Vagina (tissue), 2 donors: Measurements from ENCODE around the gene EIF2B4.

ENCODE experiments used
- POLR2A ChIP-seq, 2 donors: fragments of 450-650 bp; IDR thresholded peaks; one replicate each; pipeline ENCODE4 v1.6.1; 2017; ENCODE audit warnings: antibody characterized with exemption in 2 of 2, mild to moderate bottlenecking in 2 of 2, moderate library complexity in 2 of 2
- TF ChIP-seq, protein P1 (sequence below), 3 experiments: fragments of 450-650 bp in 2 of 3; fragments of 200-600 bp in 1 of 3; sonication (generic) in 1 of 3; IDR thresholded peaks; one replicate each; pipeline ENCODE4 v1.5.1; 2017 to 2019; ENCODE audit warnings: antibody characterized with exemption in 3 of 3, mild to moderate bottlenecking in 2 of 3, moderate library complexity in 2 of 3

DNA sequence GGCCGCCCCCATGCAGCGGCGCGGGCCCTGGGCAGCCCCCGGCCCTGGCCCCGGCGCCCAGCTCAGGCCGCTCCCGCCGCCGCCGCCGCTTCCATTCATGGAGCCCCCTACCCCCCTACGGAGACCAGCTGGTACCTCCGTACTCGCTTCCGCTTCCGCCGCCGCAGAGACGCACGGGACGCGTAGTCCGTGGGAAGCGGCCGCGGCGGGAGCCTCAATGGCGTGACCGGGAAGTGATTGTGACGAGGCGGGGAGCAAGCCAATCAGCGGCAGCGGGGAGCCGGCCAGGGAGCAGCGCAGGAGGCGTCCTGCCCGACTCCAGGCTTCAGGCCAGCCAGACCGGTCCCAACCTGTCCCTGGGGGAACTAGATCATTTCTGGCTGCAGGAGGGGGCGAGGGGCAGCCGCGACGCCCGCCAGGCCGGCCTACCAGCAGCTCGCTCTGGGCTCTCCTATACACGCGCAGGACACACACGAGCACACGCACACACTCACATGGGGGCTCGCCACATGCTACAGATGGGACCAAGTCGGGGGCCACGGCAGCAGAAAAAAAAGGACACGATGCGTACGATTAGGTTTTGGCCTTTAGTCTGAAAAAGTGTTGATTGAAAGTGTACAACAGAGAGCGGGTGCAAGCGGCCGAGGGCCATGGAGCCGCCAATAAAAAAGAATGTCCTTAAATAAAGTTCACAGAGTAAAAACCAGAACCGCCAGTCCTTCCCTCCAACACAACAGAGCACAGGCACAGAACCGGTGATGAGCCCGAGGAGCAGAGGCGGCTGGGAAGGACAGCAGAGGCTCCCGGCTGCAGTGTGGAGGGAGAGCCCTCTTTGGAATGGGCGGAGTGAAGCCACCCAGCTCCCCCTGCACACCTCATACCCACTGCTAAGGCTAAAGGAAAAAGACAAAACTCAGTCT lies 10.7 kb upstream of the EIF2B4 start, which contains the start of gene ZNF513:
- TF ChIP-seq POLR2A (IDR thresholded peaks at IDR 0.05), result peak in 1 of 2 donors; percentile 6
- TF ChIP-seq, protein P1, sequence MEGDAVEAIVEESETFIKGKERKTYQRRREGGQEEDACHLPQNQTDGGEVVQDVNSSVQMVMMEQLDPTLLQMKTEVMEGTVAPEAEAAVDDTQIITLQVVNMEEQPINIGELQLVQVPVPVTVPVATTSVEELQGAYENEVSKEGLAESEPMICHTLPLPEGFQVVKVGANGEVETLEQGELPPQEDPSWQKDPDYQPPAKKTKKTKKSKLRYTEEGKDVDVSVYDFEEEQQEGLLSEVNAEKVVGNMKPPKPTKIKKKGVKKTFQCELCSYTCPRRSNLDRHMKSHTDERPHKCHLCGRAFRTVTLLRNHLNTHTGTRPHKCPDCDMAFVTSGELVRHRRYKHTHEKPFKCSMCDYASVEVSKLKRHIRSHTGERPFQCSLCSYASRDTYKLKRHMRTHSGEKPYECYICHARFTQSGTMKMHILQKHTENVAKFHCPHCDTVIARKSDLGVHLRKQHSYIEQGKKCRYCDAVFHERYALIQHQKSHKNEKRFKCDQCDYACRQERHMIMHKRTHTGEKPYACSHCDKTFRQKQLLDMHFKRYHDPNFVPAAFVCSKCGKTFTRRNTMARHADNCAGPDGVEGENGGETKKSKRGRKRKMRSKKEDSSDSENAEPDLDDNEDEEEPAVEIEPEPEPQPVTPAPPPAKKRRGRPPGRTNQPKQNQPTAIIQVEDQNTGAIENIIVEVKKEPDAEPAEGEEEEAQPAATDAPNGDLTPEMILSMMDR (IDR thresholded peaks at IDR 0.05), result no peak
